ENCODE results near the gene SSTR4. TPM values are rescaled to one million over a fixed set of nuclear protein-coding genes. Genes with fewer than 3 reads are reported as not detected.

The SSTR4 gene
- total RNA-seq, 2 donors from 2014 or later: not detected

GRCh38 chr20:23003881-23004460 is 31.1 kb upstream of the SSTR4 start:
- no peaks in the 10 kb centered on the region for H3K27me3 ChIP-seq
- no peak overlapping the region for H3K4me3 ChIP-seq
- no peaks in the 10 kb centered on the region for H3K9me3 ChIP-seq
- H3K27ac ChIP-seq: no peak overlapping the region
- H3K4me1 ChIP-seq: no peaks in the 10 kb centered on the region
- intact Hi-C loops (cut with DNase I): no loop called here
- H3K9ac ChIP-seq (ENCODE audit: low read depth in 2 of 2, low read length in 2 of 2): no peak overlapping the region
- no peak for TF ChIP-seq CTCF (IDR thresholded peaks at IDR 0.05)
- no peak for DNase-seq
- H3K36me3 ChIP-seq: no peaks in the 10 kb centered on the region

GRCh38 chr20:23005776-23006175 is 29.3 kb upstream of the SSTR4 start:
- H3K9me3 ChIP-seq: no peaks in the 10 kb centered on the region
- TF ChIP-seq CTCF (IDR thresholded peaks at IDR 0.05): no peak
- H3K4me3 ChIP-seq: no peak overlapping the region
- no peaks in the 10 kb centered on the region for H3K4me1 ChIP-seq
- no peak overlapping the region for H3K9ac ChIP-seq (ENCODE audit: low read depth in 2 of 2, low read length in 2 of 2)
- intact Hi-C loops (cut with DNase I): no loop called here
- no peak overlapping the region for H3K27ac ChIP-seq
- no peak for DNase-seq
- H3K36me3 ChIP-seq: no peaks in the 10 kb centered on the region
- no peaks in the 10 kb centered on the region for H3K27me3 ChIP-seq

- DNase-seq: no peak
- no peak for TF ChIP-seq CTCF (IDR thresholded peaks at IDR 0.05)
- Histone ChIP-seq H3K4me3 (no peak overlapping the region), H3K9me3 (no peaks in the 10 kb centered on the region), H3K27me3 (no peaks in the 10 kb centered on the region), H3K36me3 (no peaks in the 10 kb centered on the region), H3K9ac (ENCODE audit: low read depth in 2 of 2, low read length in 2 of 2) (no peak overlapping the region), H3K27ac (no peak overlapping the region), H3K4me1 (no peaks in the 10 kb centered on the region)
- intact Hi-C loops (cut with DNase I): no loop called here
Observed at GRCh38 chr20:23007462-23007861, 27.6 kb upstream of the SSTR4 start.

- Histone ChIP-seq H3K36me3 (no peaks in the 10 kb centered on the region), H3K27me3 (no peaks in the 10 kb centered on the region), H3K4me1 (no peaks in the 10 kb centered on the region), H3K27ac (no peak overlapping the region), H3K9ac (ENCODE audit: low read depth in 2 of 2, low read length in 2 of 2) (no peak overlapping the region), H3K4me3 (no peak overlapping the region), H3K9me3 (no peaks in the 10 kb centered on the region)
- intact Hi-C loops (cut with DNase I): no loop called here
- DNase-seq: no peak
- no peak for TF ChIP-seq CTCF (IDR thresholded peaks at IDR 0.05)
Observed at GRCh38 chr20:23007886-23008655, 27.0 kb upstream of the SSTR4 start.

GRCh38 chr20:23008667-23009066 is 26.4 kb upstream of the SSTR4 start:
- H3K9me3 ChIP-seq: no peaks in the 10 kb centered on the region
- no peak for TF ChIP-seq CTCF (IDR thresholded peaks at IDR 0.05)
- intact Hi-C loops (cut with DNase I): no loop called here
- H3K9ac ChIP-seq (ENCODE audit: low read depth in 2 of 2, low read length in 2 of 2): no peak overlapping the region
- H3K4me1 ChIP-seq: no peaks in the 10 kb centered on the region
- H3K4me3 ChIP-seq: no peak overlapping the region
- H3K27ac ChIP-seq: no peak overlapping the region
- no peaks in the 10 kb centered on the region for H3K36me3 ChIP-seq
- DNase-seq: no peak
- no peaks in the 10 kb centered on the region for H3K27me3 ChIP-seq

All from colonic mucosa (tissue), 4 donors.